SH-SY5Y (cell line): ENCODE results near the gene NDUFB6.

ENCODE experiments used
- GATA2 ChIP-seq: IDR thresholded peaks from 2 replicates; pipeline ENCODE4 v1.6.1; 2011; ENCODE audit warnings: mild to moderate bottlenecking, low read depth, low read length
- GATA3 ChIP-seq: IDR thresholded peaks from 2 replicates; pipeline ENCODE4 v1.6.1; 2011; ENCODE audit warnings: low read depth, mild to moderate bottlenecking, low read length, moderate library complexity

DNA sequence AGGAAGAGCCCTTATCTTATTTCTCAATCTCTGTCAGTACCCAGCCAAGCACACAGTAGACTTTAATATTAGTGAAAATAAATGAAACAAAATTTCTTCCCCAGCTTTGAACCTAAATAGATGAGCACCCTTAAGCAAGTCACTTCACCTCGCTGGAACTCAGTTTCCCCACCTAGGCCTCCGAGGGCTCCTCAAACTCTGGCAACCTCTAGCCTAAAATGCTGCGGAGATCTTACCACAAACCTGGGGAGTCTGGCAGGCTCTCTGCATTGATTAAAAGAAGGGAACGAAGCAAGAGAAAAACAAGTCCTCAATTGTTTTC is 47.3 kb downstream of the NDUFB6 start:
- TF ChIP-seq GATA2, result no peak; the same call in 1 of the 2 replicates
- TF ChIP-seq GATA3, result no peak
